NCI-H1105 treated with DMSO at 0.1 percent for 48 hours (cell line): ENCODE measurements around the gene CEP95.
"Not testable (repeated sequence)": the region's sequence is repeated elsewhere in the genome, so short reads cannot be mapped to it uniquely, and the experiment has no call there.

Experiments
- DNase-seq: peaks from one replicate; lab custom pipeline; 2025; lab: John Stamatoyannopoulos, UW

Gene CEP95

DNA sequence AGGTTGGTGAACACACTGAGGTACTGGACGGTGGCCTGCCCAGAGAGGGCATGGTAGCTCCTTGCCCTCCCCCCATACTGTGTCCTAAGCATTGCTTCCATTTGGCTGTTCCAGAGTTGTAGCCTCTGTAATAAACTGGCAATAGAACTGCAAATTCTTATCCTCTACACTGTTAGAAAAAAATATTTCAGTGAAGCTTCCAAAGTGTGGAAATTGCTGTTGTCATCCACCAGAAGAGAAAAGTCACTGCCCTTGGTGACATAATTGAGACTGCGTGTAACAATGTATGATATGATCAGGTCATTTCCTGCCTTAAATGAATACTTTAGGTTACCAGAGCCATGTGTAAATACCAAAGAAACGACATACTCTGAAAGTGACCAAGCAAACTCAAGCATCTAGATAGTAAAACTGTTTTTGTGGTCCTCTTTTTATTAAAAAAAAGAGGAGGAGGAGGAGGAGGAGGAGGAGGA, 65.9 kb downstream of the CEP95 start:
- DNase-seq = no peak

GRCh38 chr17:64573214-64573613, 66.4 kb downstream of the CEP95 start:
- DNase-seq = no peak

DNA sequence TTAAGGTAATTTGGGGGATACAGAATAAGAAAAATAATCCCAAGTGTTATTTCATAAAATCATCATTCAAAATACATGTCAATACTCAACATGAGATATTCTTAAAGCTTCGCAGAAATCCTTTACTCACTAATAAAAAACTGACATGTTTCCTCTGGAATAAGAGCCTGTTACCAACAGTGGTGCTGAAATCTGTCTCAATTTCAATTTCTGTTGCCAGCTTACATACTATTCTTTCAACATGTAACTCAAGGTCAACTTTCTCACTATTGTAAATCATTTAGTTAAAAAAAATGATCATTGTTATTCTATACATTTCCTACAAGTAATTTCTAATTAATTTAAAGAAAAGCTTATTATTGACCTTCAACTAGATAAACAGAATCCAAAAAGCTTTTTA, 67.9 kb downstream of the CEP95 start:
- no peak for DNase-seq

DNA sequence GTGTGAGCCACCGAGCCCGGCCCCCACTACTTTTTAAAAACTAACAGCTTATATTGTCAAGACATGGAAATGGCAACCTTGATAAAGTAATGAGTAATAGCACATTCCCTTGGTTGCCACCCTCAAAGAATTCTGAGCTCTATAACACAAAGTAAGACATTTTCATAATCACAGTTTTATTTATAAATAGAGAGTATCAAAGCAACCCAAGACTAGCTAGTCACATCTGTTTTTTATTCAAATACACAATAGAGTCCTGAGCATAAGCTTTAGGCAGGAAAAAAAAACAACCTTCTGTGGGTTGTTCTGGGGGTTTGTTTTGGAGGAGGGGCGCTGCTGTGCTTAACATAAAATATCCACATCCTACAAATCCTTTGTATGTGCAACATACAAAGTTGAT, 68.7 kb downstream of the CEP95 start:
- no peak for DNase-seq

GRCh38 chr17:64577025-64577424, 70.2 kb downstream of the CEP95 start:
- DNase-seq = not testable (repeated sequence)

DNA sequence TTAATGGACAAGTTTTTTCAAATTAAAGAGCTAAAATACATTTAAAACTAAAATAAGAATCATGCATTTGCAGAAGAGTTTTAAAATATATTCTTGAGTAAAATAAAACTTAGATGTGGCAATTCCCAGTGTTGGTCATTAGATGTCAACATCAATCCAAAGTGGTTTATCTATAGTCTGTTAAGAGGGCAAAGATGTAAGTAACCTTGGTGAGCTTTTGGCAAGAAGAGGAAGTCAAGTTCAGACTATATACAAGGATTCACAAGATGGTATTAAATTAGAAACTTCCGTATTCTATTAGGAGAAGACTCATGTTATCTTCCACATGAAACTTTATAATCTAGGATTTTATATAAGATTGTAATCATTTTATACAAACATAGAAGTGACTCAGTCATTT, 73.1 kb downstream of the CEP95 start:
- no peak for DNase-seq

DNA sequence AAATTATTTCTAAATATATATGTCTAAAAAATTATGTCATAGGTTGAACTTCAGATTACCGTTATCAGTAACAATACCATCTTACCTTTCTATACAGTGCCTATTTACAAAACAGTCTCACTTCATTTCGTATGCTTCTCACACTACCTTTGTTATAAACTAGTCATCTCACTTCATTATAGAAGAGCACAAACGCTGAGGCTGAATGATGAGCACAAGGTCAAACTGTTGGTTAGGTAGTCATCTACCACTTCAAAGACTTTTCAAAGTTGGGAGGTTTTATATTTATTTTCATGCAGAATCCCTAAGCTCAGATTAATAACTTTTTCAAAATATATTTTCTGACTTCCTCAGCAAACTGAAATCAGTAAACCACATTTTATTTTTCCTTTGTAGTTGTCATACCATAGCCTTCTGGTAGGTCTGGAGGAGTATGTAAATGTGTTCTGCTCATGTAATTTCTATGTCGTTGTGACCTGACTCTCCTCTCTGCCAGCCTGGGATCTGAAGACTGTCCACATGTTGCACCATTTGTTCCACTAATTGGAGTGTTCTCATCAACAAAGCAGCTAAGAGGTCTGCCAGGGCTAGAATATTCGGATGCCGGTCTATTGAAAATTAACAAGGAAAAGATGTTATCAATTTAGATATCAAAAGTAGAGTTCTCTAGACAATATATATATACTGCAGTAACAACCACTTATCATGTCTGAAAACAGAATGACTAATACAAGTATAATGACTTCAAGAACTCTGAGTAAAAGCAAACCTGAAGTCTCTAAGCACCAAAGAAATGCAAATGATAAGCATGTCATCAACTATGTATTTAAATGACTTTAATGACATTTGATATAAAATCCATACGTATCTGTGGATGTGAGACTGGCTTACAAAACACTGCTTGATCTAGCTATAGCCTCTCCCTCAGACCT, 73.9 kb downstream of the CEP95 start:
- DNase-seq = no peak

GRCh38 chr17:64583038-64583437, 76.3 kb downstream of the CEP95 start:
- DNase-seq = no peak

DNA sequence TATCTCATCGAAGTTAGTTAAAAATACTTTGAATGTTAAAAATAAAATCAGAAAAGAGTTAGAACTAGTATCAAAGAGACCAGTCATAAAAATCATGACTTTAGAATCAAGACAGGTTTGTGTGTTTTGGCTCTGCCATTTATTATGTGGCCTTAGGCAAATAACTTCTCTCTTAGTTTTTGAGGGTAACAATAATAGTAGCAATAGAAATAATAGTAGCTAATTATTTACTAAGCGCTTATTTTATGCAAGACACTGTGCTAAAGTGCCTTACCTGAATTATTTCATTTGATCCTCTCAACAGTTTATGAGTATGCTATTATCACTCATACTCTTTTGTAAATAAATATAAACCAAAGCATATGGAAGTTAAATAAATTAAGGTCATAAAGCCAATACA, 78.4 kb downstream of the CEP95 start:
- DNase-seq = no peak
